Uterus (tissue), 4 donors: ENCODE measurements around the gene OTULINL. TPM values are rescaled to one million over a fixed set of nuclear protein-coding genes. Genes with fewer than 3 reads are reported as not detected.

Experiments used
- DNase-seq, 2 donors: peaks; one replicate each; pipeline ENCODE4 v3.0.0-alpha.2; 2019 to 2020
- H3K27ac ChIP-seq, 2 donors: fragments of 200-600 bp; sonication (generic); 1 replicate in 1 of 2; 2 replicates in 1 of 2; pipeline ENCODE4 v1.5.1; 2016 to 2018
- H3K27me3 ChIP-seq, 2 donors: fragments of 200-600 bp; sonication (generic); one replicate each; pipeline ENCODE4 v1.5.1; 2018 to 2019; ENCODE audit warnings: control low read depth in 1 of 2
- H3K36me3 ChIP-seq, 2 donors: fragments of 200-600 bp; sonication (generic); one replicate each; pipeline ENCODE4 v1.5.1; 2019; ENCODE audit warnings: control low read depth in 1 of 2
- H3K4me1 ChIP-seq, 2 donors: fragments of 200-600 bp; sonication (generic); one replicate each; pipeline ENCODE4 v1.5.1; 2018 to 2019; ENCODE audit warnings: control low read depth in 1 of 2
- H3K4me3 ChIP-seq, 2 donors: fragments of 200-600 bp; sonication (generic); 1 replicate in 1 of 2; 2 replicates in 1 of 2; pipeline ENCODE4 v1.5.1; 2018 to 2019; ENCODE audit warnings: mild to moderate bottlenecking in 1 of 2
- H3K9me3 ChIP-seq, 2 donors: fragments of 200-600 bp; sonication (generic); one replicate each; pipeline ENCODE4 v1.5.1; 2019; ENCODE audit warnings: control low read depth in 1 of 2
- POLR2A ChIP-seq, 2 donors: fragments of 450-650 bp; IDR thresholded peaks; one replicate each; pipeline ENCODE4 v1.6.1; 2016; ENCODE audit warnings: antibody characterized with exemption in 2 of 2, mild to moderate bottlenecking in 1 of 2, moderate library complexity in 1 of 2
- intact Hi-C: fragments of 100-400 bp; cut with DNase I; formaldehyde crosslinking; loops from one replicate; pipeline ENCODE4 v1.15.1; 2023; ENCODE audit warnings: low total_unique reads
- total RNA-seq, 4 donors: library from RNA; depleted of rRNA in 3 of 4; stranded (reverse); fragments of >200 nt in 3 of 4; gene quantifications; one replicate each; pipeline versions ENCODE4 v1.1.0 to v1.2.4, GENCODE V29; 2014 to 2023
- TF ChIP-seq, protein P1 (sequence below), 4 experiments: fragments of 200-600 bp in 2 of 4; fragments of 450-650 bp in 2 of 4; sonication (generic) in 2 of 4; IDR thresholded peaks; one replicate each; pipeline ENCODE4 v1.5.1; 2016 to 2019; ENCODE audit warnings: antibody characterized with exemption in 4 of 4, mild to moderate bottlenecking in 2 of 4, moderate library complexity in 1 of 4
- donor health status: DM: yes; HTN: yes; CAD: no.

OTULINL gene
- total RNA-seq, 4 donors from 2014 or later: 1.0 to 16.1 (median 3.8) TPM

DNA sequence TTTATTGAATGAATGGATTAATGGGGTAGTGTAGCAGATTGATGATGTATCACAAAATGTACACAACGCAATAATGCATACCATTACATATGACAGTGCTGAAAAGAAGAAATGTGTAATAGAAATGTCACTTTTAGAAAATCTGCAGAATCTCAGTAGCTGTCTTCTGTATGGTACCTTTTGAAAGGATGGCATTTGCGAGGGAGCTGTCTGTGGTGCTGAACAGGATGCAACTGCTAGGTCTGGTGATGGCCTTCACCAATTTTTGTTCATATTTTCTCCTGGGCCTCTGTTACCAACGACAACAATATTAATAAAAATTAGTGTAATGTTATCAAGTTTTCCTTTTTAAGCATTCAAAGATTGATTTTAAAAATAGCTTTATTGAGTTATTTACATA is 46.8 kb downstream of the OTULINL start:
- no peak for TF ChIP-seq POLR2A (IDR thresholded peaks at IDR 0.05)
- TF ChIP-seq, protein P1, sequence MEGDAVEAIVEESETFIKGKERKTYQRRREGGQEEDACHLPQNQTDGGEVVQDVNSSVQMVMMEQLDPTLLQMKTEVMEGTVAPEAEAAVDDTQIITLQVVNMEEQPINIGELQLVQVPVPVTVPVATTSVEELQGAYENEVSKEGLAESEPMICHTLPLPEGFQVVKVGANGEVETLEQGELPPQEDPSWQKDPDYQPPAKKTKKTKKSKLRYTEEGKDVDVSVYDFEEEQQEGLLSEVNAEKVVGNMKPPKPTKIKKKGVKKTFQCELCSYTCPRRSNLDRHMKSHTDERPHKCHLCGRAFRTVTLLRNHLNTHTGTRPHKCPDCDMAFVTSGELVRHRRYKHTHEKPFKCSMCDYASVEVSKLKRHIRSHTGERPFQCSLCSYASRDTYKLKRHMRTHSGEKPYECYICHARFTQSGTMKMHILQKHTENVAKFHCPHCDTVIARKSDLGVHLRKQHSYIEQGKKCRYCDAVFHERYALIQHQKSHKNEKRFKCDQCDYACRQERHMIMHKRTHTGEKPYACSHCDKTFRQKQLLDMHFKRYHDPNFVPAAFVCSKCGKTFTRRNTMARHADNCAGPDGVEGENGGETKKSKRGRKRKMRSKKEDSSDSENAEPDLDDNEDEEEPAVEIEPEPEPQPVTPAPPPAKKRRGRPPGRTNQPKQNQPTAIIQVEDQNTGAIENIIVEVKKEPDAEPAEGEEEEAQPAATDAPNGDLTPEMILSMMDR (IDR thresholded peaks at IDR 0.05): no peak
- Histone ChIP-seq H3K27me3 (no peaks in the 10 kb centered on the region), H3K36me3 (no peaks in the 10 kb centered on the region), H3K27ac (no peak overlapping the region), H3K4me3 (no peak overlapping the region), H3K4me1 (no peaks in the 10 kb centered on the region), H3K9me3 (no peaks in the 10 kb centered on the region)
- intact Hi-C loops: no loop called here
- DNase-seq: no peak

DNA sequence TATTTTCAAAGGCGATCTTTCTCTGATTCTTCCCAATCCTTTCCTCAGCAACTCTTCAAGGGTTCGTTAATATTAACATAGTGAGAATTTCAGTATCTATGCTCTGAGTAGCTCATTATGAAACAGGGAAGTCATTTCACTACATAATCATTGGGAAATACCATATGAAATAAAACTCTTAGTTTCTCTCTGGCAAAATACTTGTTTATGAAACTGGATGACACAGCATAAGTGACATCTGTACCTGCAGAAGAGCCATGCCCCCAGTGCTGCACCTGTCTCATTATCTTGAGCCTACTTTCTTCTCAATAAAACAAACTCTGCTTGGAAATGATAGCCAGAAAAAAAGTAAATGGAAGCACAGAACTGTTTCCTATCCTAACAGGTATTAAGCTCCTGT is 49.1 kb downstream of the OTULINL start:
- Histone ChIP-seq H3K9me3 (no peaks in the 10 kb centered on the region), H3K27ac (no peak overlapping the region), H3K36me3 (no peaks in the 10 kb centered on the region), H3K27me3 (no peaks in the 10 kb centered on the region), H3K4me3 (no peak overlapping the region), H3K4me1 (no peaks in the 10 kb centered on the region)
- TF ChIP-seq, protein P1 (IDR thresholded peaks at IDR 0.05): no peak
- no peak for TF ChIP-seq POLR2A (IDR thresholded peaks at IDR 0.05)
- no peak for DNase-seq
- intact Hi-C loops: no loop called here

DNA sequence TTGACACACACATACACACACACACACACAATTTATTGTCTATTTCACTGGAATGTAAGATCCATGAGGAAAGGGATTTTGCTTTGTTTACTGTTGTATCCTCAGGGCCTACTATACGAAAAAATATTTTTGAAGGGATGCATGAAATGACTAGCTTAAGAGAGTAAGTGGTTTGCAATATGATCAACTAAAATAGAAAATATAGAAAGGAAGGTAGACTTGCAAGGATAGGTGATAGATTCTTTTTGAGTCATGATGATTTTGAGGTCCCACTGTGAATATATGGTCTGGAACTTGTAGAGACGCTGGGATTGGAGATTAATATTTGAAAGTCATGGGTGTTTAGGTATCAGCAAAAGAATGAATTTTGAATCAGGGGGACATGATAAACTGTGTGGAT is 54.1 kb downstream of the OTULINL start:
- intact Hi-C loops: no loop called here
- Histone ChIP-seq H3K4me1 (no peaks in the 10 kb centered on the region), H3K9me3 (no peaks in the 10 kb centered on the region), H3K36me3 (no peaks in the 10 kb centered on the region), H3K27me3 (no peaks in the 10 kb centered on the region), H3K4me3 (no peak overlapping the region), H3K27ac (no peak overlapping the region)
- TF ChIP-seq POLR2A (IDR thresholded peaks at IDR 0.05): no peak
- TF ChIP-seq, protein P1 (IDR thresholded peaks at IDR 0.05): no peak
- DNase-seq: no peak

DNA sequence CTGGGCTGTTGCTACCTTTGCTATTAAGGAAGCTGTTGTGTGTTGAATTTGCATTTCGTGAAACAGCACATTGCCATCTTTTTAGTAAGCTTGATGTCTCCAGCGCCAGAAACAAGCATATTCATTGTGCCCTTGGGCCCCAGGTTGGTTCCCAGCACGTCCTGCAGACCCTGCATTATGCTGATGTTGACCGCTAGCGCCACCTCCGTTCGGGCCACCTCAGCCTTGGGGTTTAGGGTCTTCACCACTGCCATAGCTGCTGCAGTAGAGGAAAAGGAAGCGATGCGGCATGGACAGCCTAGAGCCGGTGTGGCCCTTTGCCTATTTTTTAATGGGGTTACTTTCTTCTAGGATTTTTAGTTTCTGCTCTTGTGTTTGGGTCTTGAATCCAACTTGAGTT is 59.2 kb downstream of the OTULINL start:
- Histone ChIP-seq H3K9me3 (no peaks in the 10 kb centered on the region), H3K4me3 (no peak overlapping the region), H3K4me1 (no peaks in the 10 kb centered on the region), H3K27me3 (no peaks in the 10 kb centered on the region), H3K27ac (no peak overlapping the region), H3K36me3 (no peaks in the 10 kb centered on the region)
- DNase-seq: no peak
- TF ChIP-seq, protein P1 (IDR thresholded peaks at IDR 0.05): no peak
- TF ChIP-seq POLR2A (IDR thresholded peaks at IDR 0.05): no peak
- intact Hi-C loops: loop anchor here (10.0 kb wide), 1 partner anchor 656 kb away; no protein-coding TSS in a partner anchor

DNA sequence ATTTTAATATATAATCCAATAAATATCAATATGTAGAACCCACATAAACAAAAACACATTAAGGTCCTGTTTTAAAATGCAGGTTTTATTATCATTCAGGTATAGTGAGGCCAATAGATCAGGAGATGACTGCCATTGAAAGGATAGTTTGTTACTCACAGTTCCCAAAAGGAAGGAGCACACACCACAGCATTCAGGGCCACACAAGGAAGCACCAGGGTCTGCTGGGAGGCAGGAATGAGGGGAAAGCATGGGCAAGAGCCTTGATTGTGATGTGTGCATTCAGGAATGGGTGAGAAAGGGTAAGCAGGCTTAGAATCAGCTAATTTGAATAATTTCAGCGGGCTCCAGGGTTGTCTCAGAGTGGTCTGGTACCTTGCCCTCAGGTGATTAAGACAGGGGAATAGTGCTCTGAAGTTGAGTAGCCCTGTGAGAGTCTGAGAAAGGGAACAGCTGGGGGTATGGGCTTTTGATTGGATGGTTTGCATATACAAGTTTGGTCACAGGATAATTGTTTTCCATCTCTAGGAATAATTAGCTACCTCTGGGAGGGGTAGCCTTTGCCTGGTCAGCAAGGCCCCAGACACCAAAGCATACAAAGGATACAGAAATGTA is 63.1 kb downstream of the OTULINL start:
- H3K4me3 ChIP-seq: no peak overlapping the region
- H3K27ac ChIP-seq: no peak overlapping the region
- no peaks in the 10 kb centered on the region for H3K4me1 ChIP-seq
- TF ChIP-seq, protein P1 (IDR thresholded peaks at IDR 0.05): no peak
- TF ChIP-seq POLR2A (IDR thresholded peaks at IDR 0.05): no peak
- H3K36me3 ChIP-seq: no peaks in the 10 kb centered on the region
- intact Hi-C loops: loop anchor here (10.0 kb wide), 1 partner anchor 660 kb away; no protein-coding TSS in a partner anchor
- H3K27me3 ChIP-seq: no peaks in the 10 kb centered on the region
- DNase-seq: no peak
- H3K9me3 ChIP-seq: no peaks in the 10 kb centered on the region
